Mucosa of descending colon (tissue), 3 donors: ENCODE data around the gene PVALB. TPM values are rescaled to one million over a fixed set of nuclear protein-coding genes. Genes with fewer than 3 reads are reported as not detected.

Experiments
- ATAC-seq: fragments of 200-7000 bp; cut with Tn5 transposase; one replicate; pipeline ENCODE4 v1.9.1; 2020; ENCODE audit warnings: mild to moderate bottlenecking, moderate library complexity
- DNase-seq, 3 donors: peaks; one replicate each; pipeline ENCODE4 v3.0.0-alpha.2; 2020
- H3K36me3 ChIP-seq: fragments of 200-600 bp; one replicate; pipeline ENCODE4 v1.8.0; 2021; ENCODE audit warnings: low read depth, mild to moderate bottlenecking
- H3K4me1 ChIP-seq: fragments of 200-600 bp; one replicate; pipeline ENCODE4 v1.8.0; 2021; ENCODE audit warnings: low read depth, mild to moderate bottlenecking
- H3K4me3 ChIP-seq: fragments of 200-600 bp; one replicate; pipeline ENCODE4 v1.8.0; 2021; ENCODE audit warnings: mild to moderate bottlenecking
- H3K9me3 ChIP-seq: fragments of 200-600 bp; one replicate; pipeline ENCODE4 v1.8.0; 2021; ENCODE audit warnings: mild to moderate bottlenecking
- intact Hi-C, 2 donors: fragments of 100-400 bp; cut with DNase I in 1 of 2; cut with micrococcal nuclease in 1 of 2; formaldehyde crosslinking; loops; one replicate each; pipeline versions ENCODE4 v1.11.0 to v1.11.1; 2022; cut with DNase I, micrococcal nuclease
- total RNA-seq, 3 donors: library from RNA; stranded (reverse); fragmentation: NEBNext Ultra II Directional in 2 of 3; extraction: Animal tissue kit (Norgen Biotek cat#: 25700) in 2 of 3; gene quantifications; one replicate each; pipeline versions ENCODE4 v1.2.1 to v1.2.4, GENCODE V29; 2021 to 2023
- TF ChIP-seq, protein P1 (sequence below): fragments of 200-600 bp; IDR thresholded peaks from one replicate; pipeline ENCODE4 v1.8.0; 2022; ENCODE audit warnings: antibody characterized with exemption, mild to moderate bottlenecking
- donor health status: DM: no; HTN: no; CAD: no; lungs with moderate emphysema.
- donor health status: DM: no; HTN: no; CAD: no.
- donor health status: DM: no; HTN: yes; CAD: no.

Gene PVALB
- total RNA-seq, 3 donors from 2014 or later: not detected

DNA sequence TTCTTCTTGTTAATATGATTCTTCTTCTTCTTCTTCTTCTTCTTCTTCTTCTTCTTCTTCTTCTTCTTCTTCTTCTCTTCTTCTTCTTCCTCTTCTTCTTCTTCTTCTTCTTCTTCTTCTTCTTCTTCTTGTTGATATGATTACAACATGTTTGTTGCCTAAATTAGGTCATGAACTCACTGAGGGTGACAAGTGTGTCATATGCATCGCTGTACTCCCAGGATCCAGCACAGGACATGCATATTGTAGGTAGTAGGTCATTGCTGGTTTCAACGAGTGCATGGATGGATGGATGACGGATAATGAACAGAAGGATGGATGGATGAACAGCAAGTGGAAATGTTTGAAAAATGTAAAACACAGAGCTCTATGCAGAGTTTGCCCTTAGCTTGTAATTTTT is 14.9 kb upstream of the PVALB start:
- TF ChIP-seq, protein P1, sequence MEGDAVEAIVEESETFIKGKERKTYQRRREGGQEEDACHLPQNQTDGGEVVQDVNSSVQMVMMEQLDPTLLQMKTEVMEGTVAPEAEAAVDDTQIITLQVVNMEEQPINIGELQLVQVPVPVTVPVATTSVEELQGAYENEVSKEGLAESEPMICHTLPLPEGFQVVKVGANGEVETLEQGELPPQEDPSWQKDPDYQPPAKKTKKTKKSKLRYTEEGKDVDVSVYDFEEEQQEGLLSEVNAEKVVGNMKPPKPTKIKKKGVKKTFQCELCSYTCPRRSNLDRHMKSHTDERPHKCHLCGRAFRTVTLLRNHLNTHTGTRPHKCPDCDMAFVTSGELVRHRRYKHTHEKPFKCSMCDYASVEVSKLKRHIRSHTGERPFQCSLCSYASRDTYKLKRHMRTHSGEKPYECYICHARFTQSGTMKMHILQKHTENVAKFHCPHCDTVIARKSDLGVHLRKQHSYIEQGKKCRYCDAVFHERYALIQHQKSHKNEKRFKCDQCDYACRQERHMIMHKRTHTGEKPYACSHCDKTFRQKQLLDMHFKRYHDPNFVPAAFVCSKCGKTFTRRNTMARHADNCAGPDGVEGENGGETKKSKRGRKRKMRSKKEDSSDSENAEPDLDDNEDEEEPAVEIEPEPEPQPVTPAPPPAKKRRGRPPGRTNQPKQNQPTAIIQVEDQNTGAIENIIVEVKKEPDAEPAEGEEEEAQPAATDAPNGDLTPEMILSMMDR: no peak
- intact Hi-C loops: no loop called here
- Histone ChIP-seq H3K36me3 (no peaks in the 10 kb centered on the region), H3K9me3 (no peaks in the 10 kb centered on the region), H3K4me1 (no peaks in the 10 kb centered on the region), H3K4me3 (no peak overlapping the region)
- ATAC-seq: no peak
- no peak for DNase-seq

DNA sequence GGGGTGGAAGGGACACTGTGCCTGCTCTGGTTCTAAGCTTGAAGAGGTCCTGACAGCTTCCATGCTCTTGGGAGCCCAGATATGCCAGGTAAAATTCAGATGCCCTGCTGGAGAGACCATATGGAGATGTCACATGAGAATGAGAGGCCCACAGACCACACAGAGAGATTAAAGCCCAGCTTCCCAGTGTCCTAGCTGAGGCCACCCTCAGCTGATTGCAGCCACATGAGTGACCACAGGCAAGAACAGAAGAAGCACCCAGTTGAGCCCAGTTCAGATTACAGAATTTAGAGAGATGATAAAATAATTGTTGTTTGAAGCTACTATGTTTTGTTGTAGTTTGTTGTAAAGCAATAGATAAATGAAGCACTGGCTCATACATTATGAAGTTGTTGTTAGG is 14.4 kb upstream of the PVALB start:
- no peak overlapping the region for H3K4me3 ChIP-seq
- H3K9me3 ChIP-seq: no peaks in the 10 kb centered on the region
- ATAC-seq (no peak), DNase-seq (no peak)
- no peaks in the 10 kb centered on the region for H3K4me1 ChIP-seq
- TF ChIP-seq, protein P1: no peak
- intact Hi-C loops: no loop called here
- H3K36me3 ChIP-seq: no peaks in the 10 kb centered on the region

DNA sequence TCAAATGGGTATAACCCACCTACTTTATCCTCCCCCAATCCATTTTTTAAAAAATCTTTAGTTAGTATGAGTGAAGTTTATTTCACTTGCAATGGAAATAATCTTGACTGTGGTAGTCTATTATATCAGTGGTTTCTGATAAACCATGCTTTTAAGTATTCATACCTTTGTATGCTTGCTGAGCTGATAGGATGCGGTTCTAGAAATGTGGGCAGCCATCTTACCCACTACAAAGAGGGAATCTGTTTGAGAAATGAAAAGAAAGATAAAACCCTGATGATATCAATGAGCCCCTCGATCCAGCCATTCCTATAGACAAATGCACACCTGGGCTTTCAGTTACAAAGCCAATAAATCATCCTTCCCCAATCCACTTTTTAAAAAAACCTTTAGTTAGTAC is 13.8 kb upstream of the PVALB start:
- intact Hi-C loops: no loop called here
- no peaks in the 10 kb centered on the region for H3K4me1 ChIP-seq
- TF ChIP-seq, protein P1: no peak
- no peak for ATAC-seq
- H3K36me3 ChIP-seq: no peaks in the 10 kb centered on the region
- DNase-seq: no peak
- no peaks in the 10 kb centered on the region for H3K9me3 ChIP-seq
- H3K4me3 ChIP-seq: no peak overlapping the region

DNA sequence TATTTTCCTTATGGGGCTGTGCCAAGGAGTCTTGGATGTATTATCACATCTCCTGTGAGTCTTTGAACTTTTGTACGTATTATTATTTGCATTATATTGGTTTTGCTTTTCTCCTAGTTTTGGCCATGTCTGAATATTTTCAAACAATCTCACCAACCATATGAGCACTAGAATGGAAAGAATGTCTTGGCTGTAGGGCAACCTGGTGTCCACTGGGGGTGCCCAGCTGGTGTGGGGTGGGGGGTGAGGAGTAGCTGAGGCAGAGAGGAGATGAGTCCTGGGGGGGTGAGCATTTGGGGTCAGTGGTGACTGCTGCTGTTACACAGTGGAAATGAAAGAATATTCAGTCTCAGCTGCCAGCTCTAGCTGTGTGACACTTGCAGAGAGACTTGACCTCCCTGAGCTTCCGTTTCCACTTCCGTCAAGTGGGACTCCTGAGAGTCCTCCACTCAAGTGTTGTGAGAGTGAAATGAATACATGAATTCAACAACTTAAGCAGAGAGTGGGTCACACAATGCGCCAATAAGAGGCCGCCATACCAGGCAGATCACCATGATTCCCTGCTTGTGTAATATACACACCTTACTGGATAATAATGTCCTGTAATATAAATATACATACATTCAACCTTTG is 12.7 kb upstream of the PVALB start:
- ATAC-seq (no peak), DNase-seq (no peak)
- TF ChIP-seq, protein P1: no peak
- Histone ChIP-seq H3K9me3 (no peaks in the 10 kb centered on the region), H3K4me3 (no peak overlapping the region), H3K36me3 (no peaks in the 10 kb centered on the region), H3K4me1 (no peaks in the 10 kb centered on the region)
- intact Hi-C loops: no loop called here

DNA sequence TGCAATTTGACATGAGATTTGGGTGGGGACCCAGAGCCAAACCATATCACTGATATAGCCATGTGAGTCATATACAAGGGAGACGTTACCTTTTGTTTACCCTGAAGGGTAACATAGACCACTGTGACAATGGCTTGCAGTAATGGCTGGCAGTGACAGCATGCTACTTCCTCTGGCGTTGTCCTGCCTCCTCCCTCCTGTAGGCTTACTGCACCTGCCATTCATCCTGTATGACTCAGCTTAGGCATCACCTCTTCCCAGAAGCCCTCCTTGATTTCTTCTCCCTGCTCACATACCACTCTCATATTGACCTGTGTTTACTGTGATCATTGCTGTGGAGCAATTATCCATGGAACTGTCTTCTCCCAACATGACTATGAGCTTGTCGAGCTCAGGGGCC is 12.0 kb upstream of the PVALB start:
- TF ChIP-seq, protein P1: no peak
- Histone ChIP-seq H3K9me3 (no peaks in the 10 kb centered on the region), H3K4me3 (no peak overlapping the region), H3K4me1 (no peaks in the 10 kb centered on the region), H3K36me3 (no peaks in the 10 kb centered on the region)
- peak; percentile 59 for ATAC-seq
- no peak for DNase-seq
- intact Hi-C loops: no loop called here

DNA sequence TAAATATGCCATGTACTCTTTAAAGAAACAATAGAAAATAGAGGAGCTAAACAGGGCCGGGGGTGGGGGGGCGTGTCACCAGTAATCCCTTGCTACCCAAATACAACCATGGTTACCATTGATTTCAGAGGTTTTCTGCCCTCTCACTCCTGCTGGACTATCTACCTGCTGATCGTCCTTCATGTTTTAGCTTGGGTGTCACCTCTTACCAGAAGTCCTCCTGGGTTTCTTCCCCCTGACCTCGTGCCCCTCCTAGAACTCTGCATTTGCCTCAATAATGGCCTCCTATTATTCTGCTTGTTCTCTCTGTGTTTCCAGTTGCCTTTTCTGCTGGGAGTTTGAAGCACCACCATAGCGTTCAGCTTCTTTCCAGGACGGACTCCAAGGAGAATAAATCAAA is 9.4 kb upstream of the PVALB start:
- Histone ChIP-seq H3K36me3 (no peaks in the 10 kb centered on the region), H3K4me3 (no peak overlapping the region), H3K4me1 (no peaks in the 10 kb centered on the region), H3K9me3 (no peaks in the 10 kb centered on the region)
- DNase-seq: no peak
- intact Hi-C loops: no loop called here
- TF ChIP-seq, protein P1: no peak
- no peak for ATAC-seq
